Keratinocyte (primary cell): ENCODE results near the gene PTPRT. TPM values are rescaled to one million over a fixed set of nuclear protein-coding genes. Genes with fewer than 3 reads are reported as not detected.

Source experiments
- DNase-seq: peaks from one replicate; pipeline ENCODE4 v3.0.0-alpha.2; 2011; ENCODE audit warnings: low read depth, missing footprints, low spot score
- FAIRE-seq: peaks from 2 replicates; lab custom pipeline; 2011; peaks lifted over from hg19 to GRCh38; lab: Jason Lieb, UNC
- H2AFZ ChIP-seq: 2 replicates; pipeline ENCODE4 v1.6.0; 2012; ENCODE audit warnings: low read length, control low read depth, inconsistent platforms; ENCODE audit not compliant: control insufficient read depth
- H3K27ac ChIP-seq: 2 replicates; pipeline ENCODE4 v1.5.1; 2011; ENCODE audit warnings: low read length; ENCODE audit not compliant: control insufficient read depth, insufficient read depth
- H3K27me3 ChIP-seq: 3 replicates; pipeline ENCODE4 v1.6.0; 2011; ENCODE audit warnings: low read length; ENCODE audit not compliant: control insufficient read depth, insufficient read depth; ENCODE audit errors: extremely low read depth
- H3K36me3 ChIP-seq, 2 experiments: 2 replicates in 1 of 2; 3 replicates in 1 of 2; pipeline ENCODE4 v1.5.1; 2011; ENCODE audit warnings: low read length in 2 of 2, mild to moderate bottlenecking in 1 of 2; ENCODE audit not compliant: control insufficient read depth in 2 of 2, insufficient read depth in 2 of 2; ENCODE audit errors: extremely low read depth in 1 of 2
- H3K4me1 ChIP-seq: 3 replicates; pipeline ENCODE4 v1.5.1; 2011; ENCODE audit warnings: low read length; ENCODE audit not compliant: control insufficient read depth, insufficient read depth; ENCODE audit errors: extremely low read depth
- H3K4me2 ChIP-seq: 3 replicates; pipeline ENCODE4 v1.6.0; 2011; ENCODE audit warnings: low read depth, low read length; ENCODE audit not compliant: control insufficient read depth, insufficient read depth; ENCODE audit errors: extremely low read depth
- H3K4me3 ChIP-seq, 3 experiments: fragments of 200-600 bp in 1 of 3; sonication (generic) in 1 of 3; 2 replicates in 2 of 3; 3 replicates in 1 of 3; pipeline ENCODE4 v1.5.1; 2011 to 2016; ENCODE audit warnings: low read length in 3 of 3, mild to moderate bottlenecking in 3 of 3, control low read depth in 2 of 3, inconsistent platforms in 1 of 3, low read depth in 1 of 3, mixed read lengths in 1 of 3, mixed run types in 1 of 3, moderate library complexity in 1 of 3; ENCODE audit not compliant: control insufficient read depth in 2 of 3, insufficient read depth in 2 of 3; ENCODE audit errors: extremely low read depth in 1 of 3
- H3K79me2 ChIP-seq: 2 replicates; pipeline ENCODE4 v1.6.0; 2012; ENCODE audit warnings: low read length; ENCODE audit not compliant: control insufficient read depth, insufficient read depth
- H3K9ac ChIP-seq: 3 replicates; pipeline ENCODE4 v1.6.0; 2011; ENCODE audit warnings: low read length; ENCODE audit not compliant: control insufficient read depth, insufficient read depth; ENCODE audit errors: extremely low read depth
- H3K9me1 ChIP-seq: 3 replicates; pipeline ENCODE4 v1.6.0; 2011; ENCODE audit warnings: low read length; ENCODE audit not compliant: control insufficient read depth, insufficient read depth; ENCODE audit errors: extremely low read depth
- H3K9me3 ChIP-seq: 2 replicates; pipeline ENCODE4 v1.5.1; 2012; ENCODE audit warnings: low read depth, low read length; ENCODE audit not compliant: control insufficient read depth
- H4K20me1 ChIP-seq: 3 replicates; pipeline ENCODE4 v1.6.0; 2011; ENCODE audit warnings: low read length; ENCODE audit not compliant: control insufficient read depth, insufficient read depth; ENCODE audit errors: extremely low read depth
- EZH2 ChIP-seq: IDR thresholded peaks from one replicate; pipeline ENCODE4 v1.6.1; 2012; ENCODE audit warnings: inconsistent platforms, mild to moderate bottlenecking, low read length, moderate library complexity
- dilution Hi-C: fragments of 300-500 bp; cut with MboI; formaldehyde crosslinking; loops from one replicate; pipeline ENCODE4 v1.7.0; 2020; ENCODE audit warnings: low sequenced_read_pairs; ENCODE audit not compliant: extremely low pct_ligation_motif_present
- polyA plus RNA-seq, 5 experiments: library from polyadenylated mRNA; depleted of rRNA in 3 of 5; stranded (reverse) in 3 of 5; stranded (forward) in 1 of 5; unstranded in 1 of 5; fragments of >200 nt; gene quantifications; 1 replicate in 1 of 5; 2 replicates in 3 of 5; 3 replicates in 1 of 5; pipeline versions ENCODE4 v1.2.1 to v1.2.3, GENCODE V29; 2011 to 2012; ENCODE audit warnings: missing spikeins in 2 of 5, low read depth in 1 of 5, low replicate concordance in 1 of 5
- TF ChIP-seq, protein P1 (sequence below), 3 experiments: IDR thresholded peaks in 1 of 3; conservative IDR thresholded peaks in 1 of 3; optimal IDR thresholded peaks in 1 of 3; 2 replicates in 2 of 3; 3 replicates in 1 of 3; pipeline versions ENCODE3 to v1.5.1; 2011; ENCODE audit warnings: low read length in 3 of 3, mild to moderate bottlenecking in 3 of 3, moderate library complexity in 2 of 3, control low read depth in 1 of 3, inconsistent platforms in 1 of 3; ENCODE audit not compliant: insufficient read depth in 2 of 3; ENCODE audit errors: extremely low read depth in 1 of 3

The PTPRT gene
- polyA plus RNA-seq, 1 donor (not counting 4 experiments of a cell fraction or from before 2014, with no cell fraction given), result not detected

GRCh38 chr20:42419814-42420532 lies 769.7 kb downstream of the PTPRT start:
- Histone ChIP-seq H3K9me1 (no peaks in the 10 kb centered on the region), H3K4me2 (no peak overlapping the region), H3K9ac (no peak overlapping the region), H3K27me3 (no peaks in the 10 kb centered on the region), H3K4me3 (no peak overlapping the region), H3K9me3 (peaks cover 2% of the 10 kb centered on the region), H3K27ac (no peak overlapping the region), H4K20me1 (no peaks in the 10 kb centered on the region), H2AFZ (no peak overlapping the region), H3K79me2 (no peaks in the 10 kb centered on the region), H3K36me3 (no peaks in the 10 kb centered on the region), H3K4me1 (no peaks in the 10 kb centered on the region)
- TF ChIP-seq EZH2, result no peak
- TF ChIP-seq, protein P1, sequence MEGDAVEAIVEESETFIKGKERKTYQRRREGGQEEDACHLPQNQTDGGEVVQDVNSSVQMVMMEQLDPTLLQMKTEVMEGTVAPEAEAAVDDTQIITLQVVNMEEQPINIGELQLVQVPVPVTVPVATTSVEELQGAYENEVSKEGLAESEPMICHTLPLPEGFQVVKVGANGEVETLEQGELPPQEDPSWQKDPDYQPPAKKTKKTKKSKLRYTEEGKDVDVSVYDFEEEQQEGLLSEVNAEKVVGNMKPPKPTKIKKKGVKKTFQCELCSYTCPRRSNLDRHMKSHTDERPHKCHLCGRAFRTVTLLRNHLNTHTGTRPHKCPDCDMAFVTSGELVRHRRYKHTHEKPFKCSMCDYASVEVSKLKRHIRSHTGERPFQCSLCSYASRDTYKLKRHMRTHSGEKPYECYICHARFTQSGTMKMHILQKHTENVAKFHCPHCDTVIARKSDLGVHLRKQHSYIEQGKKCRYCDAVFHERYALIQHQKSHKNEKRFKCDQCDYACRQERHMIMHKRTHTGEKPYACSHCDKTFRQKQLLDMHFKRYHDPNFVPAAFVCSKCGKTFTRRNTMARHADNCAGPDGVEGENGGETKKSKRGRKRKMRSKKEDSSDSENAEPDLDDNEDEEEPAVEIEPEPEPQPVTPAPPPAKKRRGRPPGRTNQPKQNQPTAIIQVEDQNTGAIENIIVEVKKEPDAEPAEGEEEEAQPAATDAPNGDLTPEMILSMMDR (optimal IDR thresholded peaks at IDR 0.05 in 1 of 3, IDR thresholded peaks at IDR 0.05 in 1 of 3, conservative IDR thresholded peaks at IDR 0.05 in 1 of 3; ENCODE audit: extremely low read depth in 1 of 3, insufficient read depth in 2 of 3, low read length in 3 of 3), result no peak
- FAIRE-seq (no peak), DNase-seq (no peak)
- dilution Hi-C loops, result no loop called here

- Histone ChIP-seq H3K27me3 (no peaks in the 10 kb centered on the region), H3K9me1 (no peaks in the 10 kb centered on the region), H3K9ac (no peak overlapping the region), H3K9me3 (no peaks in the 10 kb centered on the region), H3K79me2 (no peaks in the 10 kb centered on the region), H3K4me1 (no peaks in the 10 kb centered on the region), H3K27ac (no peak overlapping the region), H3K4me3 (no peak overlapping the region), H3K4me2 (no peak overlapping the region), H2AFZ (no peak overlapping the region), H4K20me1 (no peaks in the 10 kb centered on the region), H3K36me3 (no peaks in the 10 kb centered on the region)
- no peak for TF ChIP-seq EZH2
- TF ChIP-seq, protein P1 (optimal IDR thresholded peaks at IDR 0.05 in 1 of 3, IDR thresholded peaks at IDR 0.05 in 1 of 3, conservative IDR thresholded peaks at IDR 0.05 in 1 of 3; ENCODE audit: extremely low read depth in 1 of 3, insufficient read depth in 2 of 3, low read length in 3 of 3), result no peak
- dilution Hi-C loops, result no loop called here
- FAIRE-seq (no peak), DNase-seq (no peak)
These were observed 782.9 kb downstream of the PTPRT start for GRCh38 chr20:42406826-42407225.
